Activated CD4-positive, alpha-beta T cell treated with anti-CD3 and anti-CD28 coated beads for 36 hours (primary cell): ENCODE results near the gene DGKB. TPM values are rescaled to one million over a fixed set of nuclear protein-coding genes. Genes with fewer than 3 reads are reported as not detected.
A peak's percentile ranks its signal among the peaks of the same experiment; 100 is the strongest.
"Not testable (repeated sequence)": the region's sequence is repeated elsewhere in the genome, so short reads cannot be mapped to it uniquely, and the experiment has no call there.

ENCODE experiments used
- ATAC-seq: fragments of 200-7000 bp; cut with Tn5 transposase; one replicate; pipeline ENCODE4 v1.10.0; 2021; ENCODE audit warnings: mild to moderate bottlenecking, moderate library complexity
- CTCF ChIA-PET: fragments of 350-600 bp; sonication (Branson Sonifier 250); formaldehyde crosslinking; loops from one replicate; lab custom pipeline; 2021; ENCODE audit warnings: antibody characterized with exemption; lab: Charles Lee
- POLR2A ChIA-PET: fragments of 350-600 bp; sonication (Branson Sonifier 250); formaldehyde crosslinking; loops from one replicate; lab custom pipeline; 2021; ENCODE audit warnings: antibody characterized with exemption, inconsistent platforms; lab: Charles Lee
- DNase-seq: peaks from one replicate; pipeline ENCODE4 v3.0.0-alpha.2; 2020
- H3K27ac Mint-ChIP-seq: one replicate; pipeline ENCODE4 v1.8.0; 2021; ENCODE audit warnings: mixed read lengths
- H3K27me3 Mint-ChIP-seq: one replicate; pipeline ENCODE4 v1.8.0; 2021; ENCODE audit warnings: mixed read lengths
- H3K36me3 Mint-ChIP-seq: one replicate; pipeline ENCODE4 v1.8.0; 2021; ENCODE audit warnings: low read depth, mixed read lengths
- H3K4me1 Mint-ChIP-seq: one replicate; pipeline ENCODE4 v1.8.0; 2021; ENCODE audit warnings: mixed read lengths
- H3K4me3 Mint-ChIP-seq: one replicate; pipeline ENCODE4 v1.8.0; 2021; ENCODE audit warnings: mild to moderate bottlenecking, moderate library complexity, mixed read lengths
- H3K9me3 Mint-ChIP-seq: one replicate; pipeline ENCODE4 v1.8.0; 2021; ENCODE audit warnings: low read depth, mixed read lengths
- intact Hi-C, 2 experiments: fragments of 100-400 bp; cut with DNase I in 1 of 2; cut with micrococcal nuclease in 1 of 2; formaldehyde crosslinking; loops; one replicate each; pipeline versions ENCODE4 v1.14.2 to v1.15.1; 2022 to 2024; cut with DNase I, micrococcal nuclease
- total RNA-seq, 2 experiments: library from RNA; stranded (reverse); gene quantifications; one replicate each; pipeline ENCODE4 v1.2.3, GENCODE V29; 2021

DGKB gene
- total RNA-seq, 2 experiments from 2014 or later, result not detected

GRCh38 chr7:14501436-14501835, 401.1 kb downstream of the DGKB start:
- Mint-ChIP-seq H3K4me1 (no peaks in the 10 kb centered on the region), H3K4me3 (no peak overlapping the region), H3K36me3 (no peaks in the 10 kb centered on the region), H3K9me3 (peaks cover 11% of the 10 kb centered on the region), H3K27ac (no peak overlapping the region), H3K27me3 (no peaks in the 10 kb centered on the region)
- DNase-seq (no peak), ATAC-seq (no peak)
- ChIA-PET CTCF (no interaction called here), POLR2A (no interaction called here)
- intact Hi-C loops, result no loop called here

GRCh38 chr7:14497390-14497789, 405.2 kb downstream of the DGKB start:
- Mint-ChIP-seq H3K36me3 (no peaks in the 10 kb centered on the region), H3K27me3 (no peaks in the 10 kb centered on the region), H3K4me3 (no peak overlapping the region), H3K4me1 (no peaks in the 10 kb centered on the region), H3K27ac (no peak overlapping the region), H3K9me3 (peaks cover 7% of the 10 kb centered on the region)
- ATAC-seq (no peak), DNase-seq (no peak)
- POLR2A ChIA-PET, result no interaction called here
- intact Hi-C loops, result no loop called here
- CTCF ChIA-PET, result no interaction called here

- intact Hi-C loops, result no loop called here
- CTCF ChIA-PET, result interaction anchor here (0.7 kb wide), 1 partner anchor 1063 kb away, joined by 3 read pairs; no protein-coding TSS in a partner anchor
- Mint-ChIP-seq H3K27me3 (no peaks in the 10 kb centered on the region), H3K4me3 (no peak overlapping the region), H3K36me3 (no peaks in the 10 kb centered on the region), H3K9me3 (peaks cover 1% of the 10 kb centered on the region), H3K27ac (no peak overlapping the region), H3K4me1 (no peaks in the 10 kb centered on the region)
- POLR2A ChIA-PET, result no interaction called here
- DNase-seq (no peak), ATAC-seq (no peak)
These were observed 406.9 kb downstream of the DGKB start for GRCh38 chr7:14495633-14496032.

- intact Hi-C loops, result no loop called here
- no peak overlapping the region for H3K4me3 Mint-ChIP-seq
- H3K27ac Mint-ChIP-seq, result no peak overlapping the region
These were observed 414.7 kb downstream of the DGKB start for GRCh38 chr7:14487701-14488395.

GRCh38 chr7:14483663-14484062, 418.9 kb downstream of the DGKB start:
- DNase-seq, result no peak
- no peaks in the 10 kb centered on the region for H3K9me3 Mint-ChIP-seq
- no peaks in the 10 kb centered on the region for H3K36me3 Mint-ChIP-seq
- H3K4me1 Mint-ChIP-seq, result no peaks in the 10 kb centered on the region
- POLR2A ChIA-PET, result no interaction called here
- H3K4me3 Mint-ChIP-seq, result no peak overlapping the region
- ATAC-seq, result no peak
- CTCF ChIA-PET, result no interaction called here
- no peak overlapping the region for H3K27ac Mint-ChIP-seq
- intact Hi-C loops, result no loop called here
- H3K27me3 Mint-ChIP-seq, result no peaks in the 10 kb centered on the region

More at GRCh38 chr7:14487701-14488395, 414.7 kb downstream of the DGKB start:
- POLR2A ChIA-PET, result no interaction called here
- no peaks in the 10 kb centered on the region for H3K9me3 Mint-ChIP-seq
- ATAC-seq, result no peak
- H3K27me3 Mint-ChIP-seq, result no peaks in the 10 kb centered on the region
- no peak for DNase-seq
- CTCF ChIA-PET, result no interaction called here
- no peaks in the 10 kb centered on the region for H3K36me3 Mint-ChIP-seq
- H3K4me1 Mint-ChIP-seq, result no peaks in the 10 kb centered on the region

- Mint-ChIP-seq H3K27ac (no peak overlapping the region), H3K36me3 (no peaks in the 10 kb centered on the region), H3K4me3 (no peak overlapping the region), H3K4me1 (no peaks in the 10 kb centered on the region), H3K27me3 (no peaks in the 10 kb centered on the region), H3K9me3 (no peaks in the 10 kb centered on the region)
- DNase-seq, result no peak
- ChIA-PET POLR2A (no interaction called here), CTCF (interaction anchor here (0.6 kb wide), 1 partner anchor 11 kb away, joined by 4 read pairs; no protein-coding TSS in a partner anchor)
- intact Hi-C loops, result no loop called here
- no peak for ATAC-seq
These were observed 422.3 kb downstream of the DGKB start for GRCh38 chr7:14480281-14480680.

GRCh38 chr7:14478834-14479510, 423.6 kb downstream of the DGKB start:
- Mint-ChIP-seq H3K27me3 (no peaks in the 10 kb centered on the region), H3K27ac (no peak overlapping the region), H3K4me1 (no peaks in the 10 kb centered on the region), H3K4me3 (no peak overlapping the region), H3K36me3 (no peaks in the 10 kb centered on the region), H3K9me3 (peaks cover 2% of the 10 kb centered on the region)
- ChIA-PET POLR2A (no interaction called here), CTCF (no interaction called here)
- intact Hi-C loops, result no loop called here
- DNase-seq (no peak), ATAC-seq (no peak)

GRCh38 chr7:14461716-14462115, 440.8 kb downstream of the DGKB start:
- H3K4me1 Mint-ChIP-seq, DNase-seq, H3K9me3 Mint-ChIP-seq, H3K27ac Mint-ChIP-seq, H3K27me3 Mint-ChIP-seq, CTCF ChIA-PET, H3K4me3 Mint-ChIP-seq, H3K36me3 Mint-ChIP-seq, intact Hi-C loops, POLR2A ChIA-PET, ATAC-seq: not testable (repeated sequence)

DNA sequence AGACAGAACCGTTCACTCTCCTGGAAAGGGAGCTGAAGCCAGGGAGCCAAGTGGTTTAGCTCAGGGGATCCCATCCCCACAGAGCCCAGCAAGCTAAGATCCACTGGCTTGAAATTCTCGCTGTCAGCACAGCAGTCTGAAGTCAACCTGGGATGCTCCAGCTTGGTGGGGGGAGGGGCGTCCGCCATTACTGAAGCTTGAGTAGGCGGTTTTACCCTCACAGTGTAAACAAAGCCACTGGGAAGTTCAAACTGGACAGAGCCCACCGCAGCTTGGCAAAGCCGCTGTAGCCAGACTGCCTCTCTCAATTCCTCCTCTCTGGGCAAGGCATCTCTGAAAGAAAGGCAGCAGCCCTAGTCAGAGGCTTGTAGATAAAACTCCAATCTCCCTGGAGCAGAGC, 443.7 kb downstream of the DGKB start:
- H3K9me3 Mint-ChIP-seq, POLR2A ChIA-PET, CTCF ChIA-PET, H3K36me3 Mint-ChIP-seq, DNase-seq, H3K4me3 Mint-ChIP-seq, ATAC-seq, H3K27me3 Mint-ChIP-seq, H3K27ac Mint-ChIP-seq, H3K4me1 Mint-ChIP-seq: not testable (repeated sequence)
- intact Hi-C loops, result loop anchor here (1.0 to 5.0 kb wide), 4 partner anchors 467 to 1822 kb away; no protein-coding TSS in a partner anchor

DNA sequence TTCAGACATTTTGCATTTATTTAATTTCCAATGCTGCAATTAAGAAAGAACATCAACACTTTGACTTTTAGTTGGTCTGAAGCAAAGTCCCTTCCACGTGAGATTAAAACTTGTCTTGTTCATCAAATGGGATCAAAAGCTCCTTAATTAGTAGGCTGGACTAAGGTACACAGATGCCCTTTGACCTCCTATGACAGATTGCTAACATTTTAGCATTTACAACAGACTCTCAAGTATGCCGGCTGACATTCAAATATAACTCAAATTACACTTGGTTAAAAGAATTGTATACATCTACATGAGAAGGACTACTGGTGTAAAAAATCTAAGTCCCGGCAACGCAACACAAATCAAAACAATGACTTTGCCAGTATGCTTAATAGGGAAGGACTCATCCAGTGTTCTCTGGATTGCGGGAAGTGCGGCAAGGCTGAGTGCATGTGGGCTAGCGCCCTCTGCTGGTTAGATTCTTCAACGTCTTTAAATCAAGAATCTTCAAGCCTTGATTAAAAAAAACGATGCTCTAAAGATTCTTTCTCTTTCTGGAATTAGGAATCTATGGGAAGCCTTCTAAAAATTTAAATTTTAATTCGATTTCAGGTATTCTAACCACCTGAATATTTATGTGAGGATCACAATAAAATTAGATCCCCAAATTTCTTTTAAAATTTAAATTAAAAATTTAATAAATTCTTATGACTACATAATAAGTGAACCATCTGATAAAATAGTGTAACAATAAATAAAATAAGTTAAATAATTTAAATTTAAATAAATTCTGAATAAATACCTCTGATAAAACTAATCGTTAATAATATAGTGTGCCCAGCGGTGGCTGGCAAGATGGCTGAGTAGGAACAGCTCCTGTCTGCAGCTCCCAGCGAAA, 444.7 kb downstream of the DGKB start:
- peak; percentile 61 for DNase-seq
- no peaks in the 10 kb centered on the region for H3K4me1 Mint-ChIP-seq
- CTCF ChIA-PET, result interaction anchor here (0.7 to 1.8 kb wide), 10 partner anchors 9 to 1176 kb away, joined by 3 to 10 read pairs (median 3); no protein-coding TSS in a partner anchor
- H3K4me3 Mint-ChIP-seq, result no peak overlapping the region
- POLR2A ChIA-PET, result no interaction called here
- ATAC-seq, result no peak
- H3K9me3 Mint-ChIP-seq, result peaks cover 2% of the 10 kb centered on the region
- H3K27me3 Mint-ChIP-seq, result no peaks in the 10 kb centered on the region
- intact Hi-C loops, result loop anchor here (1.0 to 5.0 kb wide), 4 partner anchors 466 to 1821 kb away; no protein-coding TSS in a partner anchor
- H3K36me3 Mint-ChIP-seq, result no peaks in the 10 kb centered on the region
- no peak overlapping the region for H3K27ac Mint-ChIP-seq

GRCh38 chr7:14449291-14449690, 453.3 kb downstream of the DGKB start:
- DNase-seq (no peak), ATAC-seq (no peak)
- POLR2A ChIA-PET, result no interaction called here
- no peak overlapping the region for H3K4me3 Mint-ChIP-seq
- CTCF ChIA-PET, result no interaction called here
- intact Hi-C loops, result no loop called here
- no peaks in the 10 kb centered on the region for H3K9me3 Mint-ChIP-seq
- no peaks in the 10 kb centered on the region for H3K27me3 Mint-ChIP-seq
- H3K4me1 Mint-ChIP-seq, result peaks cover 6% of the 10 kb centered on the region
- no peaks in the 10 kb centered on the region for H3K36me3 Mint-ChIP-seq
- no peak overlapping the region for H3K27ac Mint-ChIP-seq
